ENCODE results near the gene BCAN.

Gene BCAN

GRCh38 chr1:156692925-156693847 lies 51.3 kb downstream of the BCAN start:
- Histone ChIP-seq H3K36me3 (ENCODE audit: control insufficient read depth in 2 of 2, insufficient read depth in 2 of 2, low read length in 2 of 2) (no peaks in the 10 kb centered on the region), H3K4me1 (ENCODE audit: control insufficient read depth, insufficient read depth, low read length) (peaks cover 8% of the 10 kb centered on the region), H3K27me3 (ENCODE audit: control insufficient read depth in 1 of 2, insufficient read depth in 2 of 2, low read length in 2 of 2) (peaks cover 36 to 38% of the 10 kb centered on the region in 2 donors), H3K9ac (ENCODE audit: low read length in 2 of 2) (no peak overlapping the region), H3K9me3 (ENCODE audit: control insufficient read depth in 2 of 2, low read length in 2 of 2) (no peaks in the 10 kb centered on the region), H3K4me3 (ENCODE audit: low read length in 2 of 2) (no peak overlapping the region), H3K27ac (ENCODE audit: low read length) (no peak overlapping the region)

- H3K27me3 ChIP-seq (ENCODE audit: control insufficient read depth in 1 of 2, insufficient read depth in 2 of 2, low read length in 2 of 2), result peaks cover 36 to 39% of the 10 kb centered on the region in 2 donors
- no peak overlapping the region for H3K4me3 ChIP-seq (ENCODE audit: low read length in 2 of 2)
- no peaks in the 10 kb centered on the region for H3K36me3 ChIP-seq (ENCODE audit: control insufficient read depth in 2 of 2, insufficient read depth in 2 of 2, low read length in 2 of 2)
- H3K27ac ChIP-seq (ENCODE audit: low read length), result no peak overlapping the region
- peaks cover 7% of the 10 kb centered on the region for H3K4me1 ChIP-seq (ENCODE audit: control insufficient read depth, insufficient read depth, low read length)
- no peak overlapping the region for H3K9ac ChIP-seq (ENCODE audit: low read length in 2 of 2)
- no peaks in the 10 kb centered on the region for H3K9me3 ChIP-seq (ENCODE audit: control insufficient read depth in 2 of 2, low read length in 2 of 2)
These were observed 52.2 kb downstream of the BCAN start for GRCh38 chr1:156693848-156694689.

- H3K27ac ChIP-seq (ENCODE audit: low read length), result no peak overlapping the region
- no peak overlapping the region for H3K9ac ChIP-seq (ENCODE audit: low read length in 2 of 2)
- peaks cover 32 to 41% of the 10 kb centered on the region in 2 donors for H3K27me3 ChIP-seq (ENCODE audit: control insufficient read depth in 1 of 2, insufficient read depth in 2 of 2, low read length in 2 of 2)
These were observed 52.7 kb downstream of the BCAN start for GRCh38 chr1:156694690-156694962.

GRCh38 chr1:156696755-156697154 lies 54.8 kb downstream of the BCAN start:
- Histone ChIP-seq H3K36me3 (ENCODE audit: control insufficient read depth in 2 of 2, insufficient read depth in 2 of 2, low read length in 2 of 2) (no peaks in the 10 kb centered on the region), H3K9me3 (ENCODE audit: control insufficient read depth in 2 of 2, low read length in 2 of 2) (no peaks in the 10 kb centered on the region), H3K27ac (ENCODE audit: low read length) (no peak overlapping the region), H3K27me3 (ENCODE audit: control insufficient read depth in 1 of 2, insufficient read depth in 2 of 2, low read length in 2 of 2) (peaks cover 23 to 29% of the 10 kb centered on the region in 2 donors), H3K9ac (ENCODE audit: low read length in 2 of 2) (no peak overlapping the region), H3K4me3 (ENCODE audit: low read length in 2 of 2) (no peak overlapping the region), H3K4me1 (ENCODE audit: control insufficient read depth, insufficient read depth, low read length) (no peaks in the 10 kb centered on the region)

More at GRCh38 chr1:156694690-156694962, 52.7 kb downstream of the BCAN start:
- Histone ChIP-seq H3K4me1 (ENCODE audit: control insufficient read depth, insufficient read depth, low read length) (peaks cover 2% of the 10 kb centered on the region), H3K36me3 (ENCODE audit: control insufficient read depth in 2 of 2, insufficient read depth in 2 of 2, low read length in 2 of 2) (no peaks in the 10 kb centered on the region), H3K4me3 (ENCODE audit: low read length in 2 of 2) (no peak overlapping the region), H3K9me3 (ENCODE audit: control insufficient read depth in 2 of 2, low read length in 2 of 2) (no peaks in the 10 kb centered on the region)

GRCh38 chr1:156697481-156697880 lies 55.6 kb downstream of the BCAN start:
- H3K4me3 ChIP-seq (ENCODE audit: low read length in 2 of 2), result no peak overlapping the region
- peaks cover 15 to 24% of the 10 kb centered on the region in 2 donors for H3K27me3 ChIP-seq (ENCODE audit: control insufficient read depth in 1 of 2, insufficient read depth in 2 of 2, low read length in 2 of 2)
- H3K4me1 ChIP-seq (ENCODE audit: control insufficient read depth, insufficient read depth, low read length), result no peaks in the 10 kb centered on the region
- H3K9ac ChIP-seq (ENCODE audit: low read length in 2 of 2), result no peak overlapping the region
- H3K9me3 ChIP-seq (ENCODE audit: control insufficient read depth in 2 of 2, low read length in 2 of 2), result no peaks in the 10 kb centered on the region
- H3K27ac ChIP-seq (ENCODE audit: low read length), result no peak overlapping the region
- H3K36me3 ChIP-seq (ENCODE audit: control insufficient read depth in 2 of 2, insufficient read depth in 2 of 2, low read length in 2 of 2), result no peaks in the 10 kb centered on the region

- H3K4me3 ChIP-seq (ENCODE audit: low read length in 2 of 2), result no peak overlapping the region
- no peak overlapping the region for H3K27ac ChIP-seq (ENCODE audit: low read length)
- peaks cover 3 to 16% of the 10 kb centered on the region in 2 donors for H3K27me3 ChIP-seq (ENCODE audit: control insufficient read depth in 1 of 2, insufficient read depth in 2 of 2, low read length in 2 of 2)
- H3K9me3 ChIP-seq (ENCODE audit: control insufficient read depth in 2 of 2, low read length in 2 of 2), result no peaks in the 10 kb centered on the region
- H3K36me3 ChIP-seq (ENCODE audit: control insufficient read depth in 2 of 2, insufficient read depth in 2 of 2, low read length in 2 of 2), result no peaks in the 10 kb centered on the region
- no peak overlapping the region for H3K9ac ChIP-seq (ENCODE audit: low read length in 2 of 2)
- peaks cover 2% of the 10 kb centered on the region for H3K4me1 ChIP-seq (ENCODE audit: control insufficient read depth, insufficient read depth, low read length)
These were observed 57.1 kb downstream of the BCAN start for GRCh38 chr1:156698995-156699394.

- no peaks in the 10 kb centered on the region for H3K9me3 ChIP-seq (ENCODE audit: control insufficient read depth in 2 of 2, low read length in 2 of 2)
- no peak overlapping the region for H3K27ac ChIP-seq (ENCODE audit: low read length)
- no peaks in the 10 kb centered on the region for H3K36me3 ChIP-seq (ENCODE audit: control insufficient read depth in 2 of 2, insufficient read depth in 2 of 2, low read length in 2 of 2)
- no peak overlapping the region for H3K9ac ChIP-seq (ENCODE audit: low read length in 2 of 2)
- no peak overlapping the region for H3K4me3 ChIP-seq (ENCODE audit: low read length in 2 of 2)
- peaks cover 3 to 16% of the 10 kb centered on the region in 2 donors for H3K27me3 ChIP-seq (ENCODE audit: control insufficient read depth in 1 of 2, insufficient read depth in 2 of 2, low read length in 2 of 2)
- H3K4me1 ChIP-seq (ENCODE audit: control insufficient read depth, insufficient read depth, low read length), result peaks cover 18% of the 10 kb centered on the region
These were observed 59.0 kb downstream of the BCAN start for GRCh38 chr1:156700736-156701531.

GRCh38 chr1:156703336-156703735 lies 61.4 kb downstream of the BCAN start:
- peaks cover 34% of the 10 kb centered on the region for H3K4me1 ChIP-seq (ENCODE audit: control insufficient read depth, insufficient read depth, low read length)
- H3K27ac ChIP-seq (ENCODE audit: low read length), result no peak overlapping the region
- no peak overlapping the region for H3K9ac ChIP-seq (ENCODE audit: low read length in 2 of 2)
- H3K4me3 ChIP-seq (ENCODE audit: low read length in 2 of 2), result no peak overlapping the region
- no peaks in the 10 kb centered on the region for H3K9me3 ChIP-seq (ENCODE audit: control insufficient read depth in 2 of 2, low read length in 2 of 2)
- H3K36me3 ChIP-seq (ENCODE audit: control insufficient read depth in 2 of 2, insufficient read depth in 2 of 2, low read length in 2 of 2), result no peaks in the 10 kb centered on the region
- H3K27me3 ChIP-seq (ENCODE audit: control insufficient read depth in 1 of 2, insufficient read depth in 2 of 2, low read length in 2 of 2), result peaks cover 3 to 14% of the 10 kb centered on the region in 2 donors

- Histone ChIP-seq H3K27me3 (ENCODE audit: control insufficient read depth in 1 of 2, insufficient read depth in 2 of 2, low read length in 2 of 2) (peaks cover 3 to 14% of the 10 kb centered on the region in 2 donors), H3K36me3 (ENCODE audit: control insufficient read depth in 2 of 2, insufficient read depth in 2 of 2, low read length in 2 of 2) (no peaks in the 10 kb centered on the region), H3K4me1 (ENCODE audit: control insufficient read depth, insufficient read depth, low read length) (peaks cover 37% of the 10 kb centered on the region), H3K27ac (ENCODE audit: low read length) (no peak overlapping the region), H3K9ac (ENCODE audit: low read length in 2 of 2) (no peak overlapping the region), H3K9me3 (ENCODE audit: control insufficient read depth in 2 of 2, low read length in 2 of 2) (no peaks in the 10 kb centered on the region), H3K4me3 (ENCODE audit: low read length in 2 of 2) (no peak overlapping the region)
These were observed 61.8 kb downstream of the BCAN start for GRCh38 chr1:156703741-156704140.

- no peak overlapping the region for H3K9ac ChIP-seq (ENCODE audit: low read length in 2 of 2)
- H3K27me3 ChIP-seq (ENCODE audit: control insufficient read depth in 1 of 2, insufficient read depth in 2 of 2, low read length in 2 of 2), result peaks cover under 1 to 14% of the 10 kb centered on the region in 2 donors
- H3K27ac ChIP-seq (ENCODE audit: low read length), result no peak overlapping the region
- H3K36me3 ChIP-seq (ENCODE audit: control insufficient read depth in 2 of 2, insufficient read depth in 2 of 2, low read length in 2 of 2), result no peaks in the 10 kb centered on the region
- peak overlapping the region in 1 of 2 donors; percentile 74 for H3K4me3 ChIP-seq (ENCODE audit: low read length in 2 of 2)
- no peaks in the 10 kb centered on the region for H3K9me3 ChIP-seq (ENCODE audit: control insufficient read depth in 2 of 2, low read length in 2 of 2)
- peaks cover 41% of the 10 kb centered on the region for H3K4me1 ChIP-seq (ENCODE audit: control insufficient read depth, insufficient read depth, low read length)
These were observed 62.3 kb downstream of the BCAN start for GRCh38 chr1:156704166-156704711.

All from stomach smooth muscle (tissue), 2 donors.